Posterior vena cava (tissue), 2 donors: ENCODE data around the gene SRSF9. TPM values are rescaled to one million over a fixed set of nuclear protein-coding genes. Genes with fewer than 3 reads are reported as not detected.
A peak's percentile ranks its signal among the peaks of the same experiment; 100 is the strongest.
"Not testable (repeated sequence)": the region's sequence is repeated elsewhere in the genome, so short reads cannot be mapped to it uniquely, and the experiment has no call there.

ENCODE experiments used
- DNase-seq: peaks from one replicate; pipeline ENCODE4 v3.0.0-alpha.2; 2020; ENCODE audit warnings: low spot score
- intact Hi-C, 2 donors: fragments of 100-400 bp; cut with DNase I; formaldehyde crosslinking; loops; one replicate each; pipeline versions ENCODE4 v1.14.1 to v1.14.2; 2022 to 2023
- total RNA-seq, 2 donors: library from RNA; stranded (reverse); fragmentation: NEBNext Ultra II Directional; extraction: Animal tissue kit (Norgen Biotek cat#: 25700); gene quantifications; one replicate each; pipeline ENCODE4 v1.2.1, GENCODE V29; 2021
- donor health status: DM: yes; HTN: yes; CAD: no.
- donor health status: DM: yes; HTN: yes; CAD: no.

Gene SRSF9
- total RNA-seq, 2 donors from 2014 or later = 83.5 to 84.4 TPM

- intact Hi-C loops = no loop called here
- DNase-seq = no peak
Observed at GRCh38 chr12:120457133-120457532, 12.4 kb downstream of the SRSF9 start.

DNA sequence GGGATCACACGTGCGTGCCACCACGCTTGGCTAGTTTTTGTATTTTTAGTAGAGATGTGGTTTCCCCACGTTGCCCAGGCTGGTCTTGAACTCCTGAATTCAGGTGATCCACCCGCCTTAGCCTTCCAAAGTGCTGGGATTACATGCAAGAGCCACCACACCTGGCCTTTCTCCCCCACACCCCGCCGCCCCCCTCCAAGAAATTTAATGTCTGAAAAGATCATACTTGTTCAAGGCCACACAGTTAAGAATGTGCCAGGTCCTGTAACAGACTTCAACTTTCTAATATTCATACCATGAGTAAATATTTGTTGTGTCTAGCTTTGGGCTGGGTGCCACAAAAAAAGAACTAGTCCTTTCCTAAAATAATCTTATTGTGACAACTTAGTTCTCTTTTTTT is 14.2 kb downstream of the SRSF9 start:
- DNase-seq = no peak
- intact Hi-C loops = no loop called here

DNA sequence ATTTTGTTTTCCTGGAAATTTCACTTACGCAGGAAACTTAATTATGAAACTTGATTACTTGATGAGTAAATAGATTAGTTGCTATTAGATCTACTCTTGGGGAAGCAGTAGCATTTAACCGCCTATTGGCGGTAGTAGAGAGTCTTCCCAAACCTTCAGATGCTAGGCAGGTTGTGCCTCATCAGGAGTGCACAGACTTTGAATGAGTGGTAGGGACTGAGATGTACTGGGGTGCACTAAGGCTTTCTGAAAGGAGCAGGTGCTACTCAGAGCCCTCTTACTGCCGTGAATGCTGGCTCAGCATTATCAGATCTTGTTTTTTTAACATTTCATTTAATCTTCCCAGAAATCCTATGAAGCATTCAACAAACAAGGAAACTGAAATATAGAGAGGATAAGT is 15.6 kb downstream of the SRSF9 start:
- DNase-seq = no peak
- intact Hi-C loops = no loop called here

DNA sequence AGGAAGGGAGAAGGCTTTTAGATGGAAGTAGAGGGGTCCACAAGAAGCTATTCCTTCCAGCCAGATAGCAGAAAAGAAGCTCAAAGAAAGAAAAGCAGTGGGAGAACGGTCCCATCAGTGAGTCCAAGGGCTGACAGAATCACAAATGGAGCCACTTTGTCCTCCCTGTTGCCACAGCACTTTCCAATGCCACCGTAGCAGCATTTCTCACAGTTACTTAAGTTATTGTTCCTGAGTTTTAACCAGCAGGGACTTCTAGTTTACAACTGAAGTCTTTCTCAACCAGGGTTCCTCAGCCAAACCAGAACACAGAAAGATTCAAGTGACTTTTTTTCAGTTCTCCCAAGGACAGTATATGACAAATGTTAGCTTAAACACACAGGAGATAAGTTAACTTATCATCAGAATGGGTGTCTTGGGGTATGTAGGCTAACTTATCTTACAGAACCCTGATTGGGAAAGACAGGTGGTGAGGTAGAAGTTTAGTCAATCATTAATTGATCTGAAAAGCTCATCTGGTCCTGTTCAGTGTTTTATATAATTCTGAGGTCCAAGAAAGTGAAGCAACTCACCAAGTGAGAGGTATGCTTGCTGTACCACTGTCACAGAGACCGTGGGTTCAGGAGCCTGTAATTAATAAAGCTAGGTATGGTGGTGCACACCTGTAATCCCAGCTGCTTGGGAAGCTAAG is 16.3 kb downstream of the SRSF9 start:
- intact Hi-C loops = no loop called here
- DNase-seq = no peak

DNA sequence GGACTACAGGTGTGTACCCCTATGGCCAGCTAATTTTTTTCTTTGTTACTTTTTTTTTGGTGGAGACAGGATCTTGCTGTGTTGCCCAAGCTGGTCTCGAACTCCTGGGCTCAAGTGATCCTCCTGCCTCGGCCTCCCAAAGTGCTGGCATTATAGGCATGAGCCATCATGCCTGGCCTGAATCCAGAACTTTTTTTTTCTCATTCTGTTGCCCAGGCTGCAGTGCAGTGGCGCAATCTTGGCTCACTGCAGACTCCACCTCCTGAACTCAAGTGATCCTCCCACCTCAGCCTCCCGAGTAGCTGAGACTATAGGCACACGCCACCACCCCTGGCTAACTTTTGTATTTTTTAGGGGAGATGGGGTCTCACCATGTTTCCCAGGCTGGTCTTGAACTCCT is 17.0 kb downstream of the SRSF9 start:
- intact Hi-C loops, DNase-seq: not testable (repeated sequence)

- no peak for DNase-seq
- intact Hi-C loops = no loop called here
Observed at GRCh38 chr12:120447992-120448391, 21.6 kb downstream of the SRSF9 start.

- intact Hi-C loops, DNase-seq: not testable (repeated sequence)
Observed at GRCh38 chr12:120446844-120447178, 22.7 kb downstream of the SRSF9 start.

DNA sequence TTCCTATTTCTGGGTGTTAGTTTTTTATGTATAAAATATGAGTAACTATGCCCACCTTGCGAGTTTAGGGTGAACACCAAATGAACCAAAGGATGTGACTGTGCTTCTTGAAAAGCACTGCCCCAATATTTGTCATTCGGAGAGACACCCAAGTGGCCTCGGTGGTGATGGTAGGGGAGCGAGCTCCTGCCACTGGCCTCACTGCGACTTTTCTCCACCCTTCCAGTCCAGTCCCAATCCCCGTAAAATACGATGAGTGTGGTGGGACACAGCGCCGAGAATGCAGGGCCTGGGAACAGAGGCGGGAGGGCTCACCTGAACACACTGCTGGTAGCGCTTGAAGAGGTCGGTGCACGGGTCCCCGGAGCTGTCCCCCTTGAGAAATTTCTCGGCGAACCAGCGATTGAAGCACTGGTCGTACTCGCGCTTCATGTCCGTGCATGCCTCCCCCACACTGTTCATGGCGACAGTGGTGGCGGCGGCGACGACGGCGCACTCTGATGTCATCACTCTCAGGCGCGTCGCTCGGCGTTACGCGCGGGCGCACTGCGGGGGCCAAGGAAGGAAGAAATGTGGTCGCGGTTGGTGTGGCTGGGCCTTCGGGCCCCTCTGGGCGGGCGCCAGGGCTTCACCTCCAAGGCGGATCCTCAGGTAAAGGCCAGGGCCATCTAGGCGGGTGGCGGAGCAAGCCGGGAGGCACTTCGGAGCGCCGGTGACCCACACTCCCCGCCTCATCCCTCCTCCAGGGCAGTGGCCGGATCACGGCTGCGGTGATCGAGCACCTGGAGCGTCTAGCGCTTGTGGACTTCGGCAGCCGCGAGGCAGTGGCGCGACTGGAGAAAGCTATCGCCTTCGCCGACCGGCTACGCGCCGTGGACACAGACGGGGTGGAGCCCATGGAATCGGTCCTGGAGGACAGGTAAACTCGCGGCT is 23.4 kb downstream of the SRSF9 start, which contains the start of the genes GATC and TRIAP1:
Gene GATC (plus strand): TSS at position 534 of the 933 bp plus-strand sequence. CDS start 37 bp downstream, at position 571.
Gene TRIAP1 (minus strand): TSS at position 474 of the 933 bp plus-strand sequence. CDS start 12 bp downstream, at position 462.
- intact Hi-C loops = no loop called here

DNA sequence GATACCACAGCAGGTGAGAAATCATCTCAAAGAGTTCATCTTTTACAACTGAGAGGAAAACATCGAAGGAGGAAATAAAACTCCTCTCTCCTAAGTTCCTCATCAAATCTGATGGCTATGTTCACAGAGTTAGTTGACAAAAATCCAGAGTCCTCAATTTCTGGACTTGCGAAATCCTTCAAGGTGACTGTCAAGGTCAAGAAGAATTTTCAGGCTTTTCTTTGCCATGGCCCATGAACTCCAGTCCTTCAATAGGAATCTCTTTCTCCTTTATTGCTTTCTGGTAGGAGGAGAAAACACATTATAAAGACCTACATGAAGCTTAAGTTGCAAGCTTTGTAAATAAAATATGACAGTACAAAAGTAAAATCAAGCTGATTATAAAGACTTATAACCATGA is 24.9 kb downstream of the SRSF9 start:
- DNase-seq = no peak
- intact Hi-C loops = no loop called here

More for the DNA sequence above, 23.4 kb downstream of the SRSF9 start, which contains the start of the genes GATC and TRIAP1:
- DNase-seq = peak; percentile 96

DNA sequence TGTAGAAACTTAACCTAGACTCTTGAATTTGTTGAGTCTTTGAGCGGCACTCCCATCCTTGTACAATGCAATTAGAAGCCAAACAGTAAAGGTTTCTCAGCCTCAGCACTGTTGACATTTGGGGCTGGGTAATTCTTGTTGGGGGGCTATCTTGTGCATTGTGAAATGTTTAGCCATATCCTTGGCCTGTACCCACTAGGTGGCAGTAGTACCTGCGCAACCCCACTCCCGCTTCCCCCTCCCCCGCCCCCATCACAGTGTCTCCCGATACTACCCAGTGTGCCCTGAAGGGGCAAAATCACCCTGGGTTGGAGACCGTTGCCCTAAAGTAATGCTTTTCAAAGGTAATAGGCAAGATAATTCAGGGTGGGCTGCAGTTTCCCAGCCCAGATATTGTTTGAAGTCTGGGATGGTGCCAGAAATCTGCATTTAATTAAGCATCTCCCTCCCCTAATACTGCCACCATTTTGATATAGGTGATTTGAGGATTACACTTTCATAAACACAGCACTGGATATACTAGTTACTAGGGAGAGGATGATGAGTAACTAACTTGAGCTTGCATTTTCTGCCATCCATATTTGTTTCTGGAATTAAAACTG is 29.8 kb downstream of the SRSF9 start:
- no peak for DNase-seq
- intact Hi-C loops = no loop called here

- DNase-seq = no peak
- intact Hi-C loops = no loop called here
Observed at GRCh38 chr12:120438495-120439198, 30.9 kb downstream of the SRSF9 start.

GRCh38 chr12:120437735-120438494 is 31.6 kb downstream of the SRSF9 start, which contains the start of gene COX6A1:
COX6A1 (plus strand) TSS chr12:120438113; CDS start chr12:120438127, 14 bp downstream.
- DNase-seq = peak; percentile 98
- intact Hi-C loops = no loop called here

DNA sequence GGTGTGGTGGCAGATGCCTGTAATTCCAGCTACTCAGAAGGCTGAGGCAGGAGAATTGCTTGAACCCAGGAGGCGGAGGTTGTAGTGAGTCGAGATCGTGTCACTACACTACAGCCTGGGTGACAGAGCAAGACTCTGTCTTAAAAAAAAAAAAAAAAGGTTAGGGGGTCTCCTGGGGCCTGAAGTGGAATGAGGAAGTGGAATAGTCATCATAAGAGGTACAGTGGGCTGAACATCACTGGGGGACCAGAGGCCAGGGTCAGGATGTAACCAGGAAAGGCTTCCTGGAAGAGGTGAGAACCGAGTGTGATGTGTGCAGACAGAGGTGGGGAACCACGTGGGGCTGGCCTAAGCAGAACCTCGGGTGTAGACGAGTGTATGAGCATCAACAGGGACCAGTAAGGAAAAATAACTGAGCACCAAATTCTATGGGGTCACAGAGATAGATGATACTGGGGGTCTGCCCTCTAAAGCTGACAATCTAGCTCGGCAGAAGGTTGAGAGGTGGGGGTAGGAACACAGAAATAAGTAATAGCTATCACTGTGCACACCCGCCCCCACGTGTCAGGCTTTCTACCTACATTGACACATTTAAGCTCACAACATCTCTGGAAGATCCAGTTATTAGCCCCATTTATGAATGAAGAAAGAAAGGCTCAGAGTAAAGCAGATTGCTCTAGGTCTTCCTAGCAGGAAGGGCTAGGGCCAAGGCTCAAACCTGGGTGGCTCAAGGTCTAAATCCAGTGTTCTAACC is 36.6 kb downstream of the SRSF9 start:
- DNase-seq = no peak

DNA sequence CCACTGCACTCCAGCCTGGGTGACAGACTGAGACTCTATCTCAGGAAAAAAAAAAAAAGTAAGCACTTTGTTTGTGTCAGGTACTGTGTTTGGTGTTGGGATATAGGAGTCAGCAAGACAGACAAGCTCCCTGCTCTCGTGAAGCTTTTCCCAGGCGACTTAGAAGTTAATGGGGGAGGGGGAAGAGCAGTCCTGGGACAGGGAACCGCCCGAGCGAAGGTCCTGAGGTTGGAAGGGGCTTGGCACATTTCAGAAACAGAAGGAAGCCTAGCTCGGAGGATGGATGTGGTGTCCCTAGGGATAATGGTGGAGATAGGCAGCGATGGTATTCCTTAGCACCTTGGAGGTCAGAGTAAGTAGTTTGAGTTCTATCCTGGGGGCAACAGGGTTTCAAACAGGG is 40.2 kb downstream of the SRSF9 start:
- intact Hi-C loops = loop anchor here in 1 of 2 donors (5.0 kb wide), 1 partner anchor 72 kb away; no protein-coding TSS in a partner anchor
- no peak for DNase-seq

More for the DNA sequence above, 36.6 kb downstream of the SRSF9 start:
- intact Hi-C loops = no loop called here

GRCh38 chr12:120428597-120429229 is 40.8 kb downstream of the SRSF9 start:
- intact Hi-C loops = loop anchor here in 1 of 2 donors (5.0 kb wide), 1 partner anchor 71 kb away; no protein-coding TSS in a partner anchor
- no peak for DNase-seq

- DNase-seq = no peak
- intact Hi-C loops = loop anchor here in 1 of 2 donors (5.0 kb wide), 1 partner anchor 68 kb away; no protein-coding TSS in a partner anchor
Observed at GRCh38 chr12:120425797-120426196, 43.8 kb downstream of the SRSF9 start.

GRCh38 chr12:120422892-120423456 is 46.6 kb downstream of the SRSF9 start:
- intact Hi-C loops = no loop called here
- DNase-seq = no peak
